B cell (primary cell): ENCODE results near the gene LRRC2. TPM values are rescaled to one million over a fixed set of nuclear protein-coding genes. Genes with fewer than 3 reads are reported as not detected.

ENCODE experiments used
- ATAC-seq: fragments of 200-7000 bp; cut with Tn5 transposase; one replicate; pipeline ENCODE4 v1.10.0; 2021; ENCODE audit warnings: low read depth, mild to moderate bottlenecking, moderate number of reproducible peaks, moderate library complexity
- CTCF ChIA-PET: fragments of 350-600 bp; sonication (Branson Sonifier 250); formaldehyde crosslinking; loops from one replicate; lab custom pipeline; 2021; ENCODE audit warnings: antibody characterized with exemption, inconsistent platforms; lab: Charles Lee
- POLR2A ChIA-PET: fragments of 350-600 bp; sonication (Branson Sonifier 250); formaldehyde crosslinking; loops from one replicate; lab custom pipeline; 2021; ENCODE audit warnings: antibody characterized with exemption; lab: Charles Lee
- DNase-seq: peaks from one replicate; pipeline ENCODE4 v3.0.0; 2013
- H2AFZ ChIP-seq: 2 replicates; pipeline ENCODE4 v1.6.1; 2012; ENCODE audit warnings: mild to moderate bottlenecking, low read depth, low read length; ENCODE audit not compliant: insufficient read depth, poor library complexity, severe bottlenecking
- H3K27ac ChIP-seq, 2 donors: 1 replicate in 1 of 2; 2 replicates in 1 of 2; pipeline ENCODE4 v1.5.1; 2012 to 2013; ENCODE audit warnings: low read length in 2 of 2, mild to moderate bottlenecking in 2 of 2, moderate library complexity in 1 of 2
- H3K27me3 ChIP-seq, 4 experiments: fragments of 200-600 bp in 1 of 4; sonication (generic) in 1 of 4; replicated peaks in 1 of 4; 1 replicate in 2 of 4; 2 replicates in 2 of 4; pipeline versions ENCODE4 v1.6.1 to v1.7.0; 2013 to 2016; ENCODE audit warnings: low read length in 3 of 4, mild to moderate bottlenecking in 2 of 4, mixed read lengths in 1 of 4, moderate library complexity in 1 of 4; ENCODE audit not compliant: insufficient read depth in 4 of 4, control insufficient read depth in 3 of 4; ENCODE audit errors: control extremely low read depth in 1 of 4
- H3K36me3 ChIP-seq, 2 experiments: replicated peaks in 1 of 2; 1 replicate in 1 of 2; 2 replicates in 1 of 2; pipeline versions ENCODE4 v1.6.1 to v1.7.1; 2013; ENCODE audit warnings: low read length in 1 of 2; ENCODE audit not compliant: insufficient read depth in 2 of 2, control insufficient read depth in 1 of 2; ENCODE audit errors: control extremely low read depth in 1 of 2, extremely low read depth in 1 of 2
- H3K4me1 ChIP-seq, 2 donors: fragments of 200-600 bp in 1 of 2; sonication (generic) in 1 of 2; 1 replicate in 1 of 2; 2 replicates in 1 of 2; pipeline versions ENCODE4 v1.5.1 to v1.6.1; 2013 to 2017; ENCODE audit warnings: low read length in 2 of 2; ENCODE audit not compliant: control insufficient read depth in 2 of 2, insufficient read depth in 2 of 2
- H3K4me2 ChIP-seq: replicated peaks from 2 replicates; pipeline ENCODE3; 2012; ENCODE audit warnings: mild to moderate bottlenecking, low read depth, low read length; ENCODE audit not compliant: poor library complexity, severe bottlenecking
- H3K4me3 ChIP-seq, 5 experiments: fragments of 200-600 bp in 1 of 5; sonication (generic) in 1 of 5; 1 replicate in 3 of 5; 2 replicates in 2 of 5; pipeline versions ENCODE4 v1.5.1 to v1.7.0; 2011 to 2016; ENCODE audit warnings: low read length in 4 of 5, mild to moderate bottlenecking in 4 of 5, low read depth in 2 of 5, control low read depth in 1 of 5, moderate library complexity in 1 of 5; ENCODE audit not compliant: insufficient read depth in 1 of 5; ENCODE audit errors: control extremely low read depth in 1 of 5, extremely low read depth in 1 of 5
- H3K79me2 ChIP-seq: fragments of 200-600 bp; sonication (generic); one replicate; pipeline ENCODE4 v1.6.0; 2016; ENCODE audit warnings: low read length; ENCODE audit not compliant: control insufficient read depth, insufficient read depth
- H3K9ac ChIP-seq: fragments of 200-600 bp; sonication (generic); 2 replicates; pipeline ENCODE4 v1.6.1; 2017; ENCODE audit warnings: mild to moderate bottlenecking, low read length, moderate library complexity
- H3K9me3 ChIP-seq, 3 donors: one replicate each; pipeline versions ENCODE4 v1.6.1 to v1.7.1; 2013; ENCODE audit warnings: low read length in 2 of 3; ENCODE audit not compliant: control insufficient read depth in 2 of 3, insufficient read depth in 1 of 3; ENCODE audit errors: control extremely low read depth in 1 of 3
- H4K20me1 ChIP-seq: 2 replicates; pipeline ENCODE4 v1.6.0; 2012; ENCODE audit warnings: mild to moderate bottlenecking, low read length; ENCODE audit not compliant: insufficient read depth, control insufficient read depth, poor library complexity, severe bottlenecking
- H3K27ac Mint-ChIP-seq: one replicate; pipeline ENCODE4 v1.8.0; 2021; ENCODE audit warnings: mixed read lengths
- H3K27me3 Mint-ChIP-seq: one replicate; pipeline ENCODE4 v1.8.0; 2021; ENCODE audit warnings: mixed read lengths
- H3K4me1 Mint-ChIP-seq: one replicate; pipeline ENCODE4 v1.8.0; 2021; ENCODE audit warnings: mixed read lengths
- H3K4me3 Mint-ChIP-seq: one replicate; pipeline ENCODE4 v1.8.0; 2021; ENCODE audit warnings: mixed read lengths
- H3K9me3 Mint-ChIP-seq: one replicate; pipeline ENCODE4 v1.8.0; 2022; ENCODE audit warnings: mixed read lengths; ENCODE audit not compliant: insufficient read depth
- EZH2 ChIP-seq: IDR thresholded peaks from 2 replicates; pipeline ENCODE4 v1.6.1; 2012; ENCODE audit warnings: borderline replicate concordance, low read depth, mild to moderate bottlenecking, moderate library complexity, low read length; ENCODE audit not compliant: insufficient read depth, poor library complexity, severe bottlenecking
- WGBS: methylation state at CpG from one replicate; pipeline ENCODE4 v1.1.5; 2013; ENCODE audit warnings: missing lambda C conversion rate; ENCODE audit not compliant: insufficient coverage; 5-methylcytosine and 5-hydroxymethylcytosine counted together
- intact Hi-C: fragments of 100-400 bp; cut with micrococcal nuclease; formaldehyde crosslinking; loops from one replicate; pipeline ENCODE4 v1.10.0; 2022
- polyA plus RNA-seq: library from polyadenylated mRNA; depleted of rRNA; stranded (reverse); fragments of >200 nt; gene quantifications from 2 replicates; pipeline ENCODE4 v1.2.3, GENCODE V29; 2012
- total RNA-seq, 2 donors: library from RNA; stranded (reverse); fragments of 120-200 nt in 1 of 2; gene quantifications; 1 replicate in 1 of 2; 2 replicates in 1 of 2; pipeline versions ENCODE4 v1.2.3 to v1.2.4, GENCODE V29; 2013 to 2022
- TF ChIP-seq, protein P1 (sequence below): fragments of 200-600 bp; IDR thresholded peaks from one replicate; pipeline ENCODE4 v1.8.0; 2022; ENCODE audit warnings: antibody characterized with exemption, mild to moderate bottlenecking

LRRC2 gene
- total and polyA plus RNA-seq, 2 donors (not counting 1 experiment from before 2014, with no cell fraction given), result 0.04 TPM; not detected in 1

DNA sequence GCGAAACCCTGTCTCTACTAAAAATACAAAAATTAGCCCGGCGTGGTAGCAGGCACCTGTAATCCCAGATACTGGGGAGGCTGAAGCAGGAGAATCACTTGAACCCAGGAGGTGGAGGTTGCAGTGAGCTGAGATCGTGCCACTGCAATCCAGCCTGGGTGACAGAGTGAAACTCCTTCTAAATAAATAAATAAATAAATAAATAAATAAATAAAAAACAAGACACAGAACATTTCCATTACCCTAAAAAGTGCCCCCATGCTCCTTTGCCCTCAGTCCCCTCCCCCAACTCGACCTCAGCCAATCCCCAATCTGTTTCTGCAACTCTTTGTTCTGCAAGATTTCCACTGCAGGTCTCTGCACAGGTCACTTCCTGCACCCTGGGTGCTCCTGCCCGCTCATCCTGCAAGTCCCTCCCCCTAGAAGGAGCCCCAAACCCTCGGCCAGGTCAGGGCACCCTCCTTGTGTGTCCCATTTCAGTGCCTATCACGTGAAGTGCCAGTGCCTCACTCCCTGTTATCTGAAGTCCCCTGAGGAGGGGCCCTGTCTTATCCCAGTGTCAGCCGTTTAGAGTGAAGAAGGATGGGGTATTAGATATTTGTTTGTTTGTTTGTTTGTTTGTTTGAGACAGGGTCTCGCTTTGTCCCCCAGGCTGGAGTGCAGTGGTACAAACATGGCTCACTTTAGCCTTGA is 47.4 kb upstream of the LRRC2 start:
- TF ChIP-seq EZH2, result no peak
- TF ChIP-seq, protein P1, sequence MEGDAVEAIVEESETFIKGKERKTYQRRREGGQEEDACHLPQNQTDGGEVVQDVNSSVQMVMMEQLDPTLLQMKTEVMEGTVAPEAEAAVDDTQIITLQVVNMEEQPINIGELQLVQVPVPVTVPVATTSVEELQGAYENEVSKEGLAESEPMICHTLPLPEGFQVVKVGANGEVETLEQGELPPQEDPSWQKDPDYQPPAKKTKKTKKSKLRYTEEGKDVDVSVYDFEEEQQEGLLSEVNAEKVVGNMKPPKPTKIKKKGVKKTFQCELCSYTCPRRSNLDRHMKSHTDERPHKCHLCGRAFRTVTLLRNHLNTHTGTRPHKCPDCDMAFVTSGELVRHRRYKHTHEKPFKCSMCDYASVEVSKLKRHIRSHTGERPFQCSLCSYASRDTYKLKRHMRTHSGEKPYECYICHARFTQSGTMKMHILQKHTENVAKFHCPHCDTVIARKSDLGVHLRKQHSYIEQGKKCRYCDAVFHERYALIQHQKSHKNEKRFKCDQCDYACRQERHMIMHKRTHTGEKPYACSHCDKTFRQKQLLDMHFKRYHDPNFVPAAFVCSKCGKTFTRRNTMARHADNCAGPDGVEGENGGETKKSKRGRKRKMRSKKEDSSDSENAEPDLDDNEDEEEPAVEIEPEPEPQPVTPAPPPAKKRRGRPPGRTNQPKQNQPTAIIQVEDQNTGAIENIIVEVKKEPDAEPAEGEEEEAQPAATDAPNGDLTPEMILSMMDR, result no peak
- Histone ChIP-seq H3K27ac (no peak overlapping the region), H3K36me3 (no peaks in the 10 kb centered on the region), H4K20me1 (no peaks in the 10 kb centered on the region), H2AFZ (no peak overlapping the region), H3K4me2 (no peak overlapping the region), H3K79me2 (no peaks in the 10 kb centered on the region), H3K9me3 (no peaks in the 10 kb centered on the region), H3K4me1 (no peaks in the 10 kb centered on the region), H3K4me3 (no peak overlapping the region), H3K27me3 (peaks cover 0 to 8% (median 2%) of the 10 kb centered on the region in 4 experiments), H3K9ac (no peak overlapping the region)
- H3K4me1 Mint-ChIP-seq, result no peaks in the 10 kb centered on the region
- WGBS, result 77% methylated on average over 5 of the region's 10 CpGs
- intact Hi-C loops, result no loop called here
- DNase-seq (no peak), ATAC-seq (no peak)
- POLR2A ChIA-PET, result no interaction called here
- H3K27me3 Mint-ChIP-seq, result peaks cover 43% of the 10 kb centered on the region
- H3K4me3 Mint-ChIP-seq, result no peak overlapping the region
- no peak overlapping the region for H3K27ac Mint-ChIP-seq
- CTCF ChIA-PET, result interaction anchor here (0.6 to 1.8 kb wide), 3 partner anchors 17 to 296 kb away, joined by 3 to 5 read pairs (median 4); no protein-coding TSS in a partner anchor
- no peaks in the 10 kb centered on the region for H3K9me3 Mint-ChIP-seq

DNA sequence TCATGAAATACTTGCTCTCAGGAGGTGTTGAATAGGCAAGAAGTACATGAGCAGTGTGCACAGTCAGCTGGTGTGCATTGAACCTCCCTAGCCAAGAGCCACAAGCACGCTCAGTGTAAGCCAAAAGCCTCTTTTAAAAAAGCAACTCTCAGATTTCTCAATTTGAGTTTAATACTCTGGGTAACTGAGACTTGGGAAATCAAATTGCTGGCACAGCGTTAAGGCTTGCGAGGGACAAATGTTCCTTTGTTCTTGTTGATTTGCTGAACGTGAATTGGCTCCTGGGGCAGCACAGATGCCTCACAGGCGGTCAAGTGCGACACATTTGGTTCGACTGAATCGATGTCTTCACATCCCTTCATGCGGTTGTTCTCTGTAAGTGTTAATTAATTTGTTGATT is 46.2 kb upstream of the LRRC2 start, which contains the start of gene FAM240A:
Gene FAM240A (plus strand): TSS at position 202 of the 400 bp plus-strand sequence. CDS start 159 bp downstream, at position 361.
- CTCF ChIA-PET, result no interaction called here

More for the DNA sequence above, 46.2 kb upstream of the LRRC2 start, which contains the start of gene FAM240A:
- no peaks in the 10 kb centered on the region for H4K20me1 ChIP-seq
- H3K4me3 Mint-ChIP-seq, result no peak within 1 kb of the TSS
- H3K79me2 ChIP-seq, result no peaks in the 10 kb centered on the region
- no peaks in the 10 kb centered on the region for H3K4me1 Mint-ChIP-seq
- 75% methylated on average over 8 of the region's 9 CpGs for WGBS
- peaks cover 43% of the 10 kb centered on the region for H3K27me3 Mint-ChIP-seq
- H2AFZ ChIP-seq, result no peak within 1 kb of the TSS
- ATAC-seq, result no peak
- H3K9me3 Mint-ChIP-seq, result no peaks in the 10 kb centered on the region
- no peaks in the 10 kb centered on the region for H3K9me3 ChIP-seq
- TF ChIP-seq, protein P1, result no peak
- TF ChIP-seq EZH2, result no peak
- H3K9ac ChIP-seq, result no peak within 1 kb of the TSS
- intact Hi-C loops, result no loop called here
- H3K27me3 ChIP-seq, result no peaks in the 10 kb centered on the region
- H3K4me2 ChIP-seq, result no peak within 1 kb of the TSS
- no peak for DNase-seq
- POLR2A ChIA-PET, result no interaction called here
- no peak within 1 kb of the TSS for H3K27ac ChIP-seq
- H3K4me1 ChIP-seq, result no peaks in the 10 kb centered on the region
- no peak within 1 kb of the TSS for H3K27ac Mint-ChIP-seq
- no peaks in the 10 kb centered on the region for H3K36me3 ChIP-seq
- no peak within 1 kb of the TSS for H3K4me3 ChIP-seq
